H1 (cell line): Measurements from ENCODE around the gene APH1A. TPM values are rescaled to one million over a fixed set of nuclear protein-coding genes. Genes with fewer than 3 reads are reported as not detected.

Experiments used
- CBX5 ChIP-seq: fragments of 300-800, 300-1000 bp; sonication (generic); IDR thresholded peaks from 2 replicates; pipeline ENCODE4 v1.7.1; 2016; ENCODE audit warnings: antibody characterized with exemption, low read length, low read depth
- CHD7 ChIP-seq: fragments of 300-600 bp; sonication (generic); IDR thresholded peaks from 2 replicates; pipeline ENCODE4 v1.7.1; 2012; ENCODE audit warnings: low read length, moderate library complexity, mild to moderate bottlenecking, inconsistent platforms; ENCODE audit not compliant: insufficient replicate concordance
- E2F6 ChIP-seq: IDR thresholded peaks from 2 replicates; pipeline ENCODE4 v1.6.1; 2012; ENCODE audit warnings: inconsistent platforms
- KDM1A ChIP-seq: fragments of 200-600, 300-600 bp; sonication (generic); IDR thresholded peaks from 2 replicates; pipeline ENCODE4 v1.7.1; 2016; ENCODE audit warnings: mild to moderate bottlenecking, low read length, borderline replicate concordance
- POU5F1 ChIP-seq: IDR thresholded peaks from 2 replicates; pipeline ENCODE4 v1.6.1; 2011; ENCODE audit warnings: low read depth, mild to moderate bottlenecking, low read length, moderate library complexity
- SP4 ChIP-seq: IDR thresholded peaks from 2 replicates; pipeline ENCODE4 v1.6.1; 2012; ENCODE audit warnings: low read length, inconsistent platforms
- TAF1 ChIP-seq: IDR thresholded peaks from 2 replicates; pipeline ENCODE4 v1.6.1; 2011; ENCODE audit warnings: mild to moderate bottlenecking, low read depth, low read length
- YY1 ChIP-seq: IDR thresholded peaks from 2 replicates; pipeline ENCODE4 v1.6.1; 2011; ENCODE audit warnings: low read depth, mild to moderate bottlenecking, low read length
- polyA plus RNA-seq, 7 experiments: library from polyadenylated mRNA; depleted of rRNA in 3 of 7; stranded (reverse) in 5 of 7; unstranded in 2 of 7; fragments of >200 nt in 5 of 7; fragments of 200-250 nt in 2 of 7; gene quantifications; 1 replicate in 5 of 7; 2 replicates in 1 of 7; 4 replicates in 1 of 7; pipeline versions ENCODE4 v1.2.1 to v1.2.3, GENCODE V29; 2011 to 2013; ENCODE audit warnings: missing spikeins in 2 of 7, mixed read lengths in 2 of 7
- total RNA-seq: library from RNA; stranded (reverse); fragmentation: NEBNext Ultra II Directional; extraction: Animal tissue kit (Norgen Biotek cat#: 25700); gene quantifications from 2 replicates; pipeline ENCODE4 v1.2.1, GENCODE V29; 2021

The APH1A gene
- total and polyA plus RNA-seq, 2 of the 8 experiments (the other 6 are each of a cell fraction or from before 2014, with no cell fraction given): 111 to 183 TPM

GRCh38 chr1:150257624-150258585, 10.9 kb downstream of the APH1A start, which contains the start of gene CA14 (continued):
- TF ChIP-seq CHD7 (no peak), E2F6 (no peak), CBX5 (no peak), YY1 (no peak), TAF1 (peak; percentile 55), SP4 (no peak), KDM1A (no peak), POU5F1 (no peak)
